ENCODE results near the gene NEGR1. TPM values are rescaled to one million over a fixed set of nuclear protein-coding genes. Genes with fewer than 3 reads are reported as not detected.

Gene NEGR1
- total and polyA plus RNA-seq, 4 donors: 0.08 to 0.14 (median 0.12) TPM; not detected in 1

DNA sequence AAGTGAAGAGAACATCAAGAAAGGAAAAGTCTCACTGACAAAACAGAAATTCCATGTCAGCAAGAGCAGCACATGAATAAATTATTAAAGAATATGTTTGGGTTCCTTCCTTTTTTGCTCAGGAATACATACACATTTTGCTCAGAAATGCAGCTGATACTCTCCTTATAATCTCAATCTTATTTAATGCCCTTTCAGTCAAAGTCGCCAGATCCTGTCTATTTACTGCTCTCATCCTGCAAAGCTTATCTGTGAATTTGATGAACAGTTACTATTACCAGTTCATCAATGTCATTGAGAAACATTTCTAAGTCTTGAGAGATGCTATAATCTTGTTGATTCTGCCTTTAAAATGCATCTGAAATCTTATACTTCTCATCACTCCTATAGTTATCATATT lies 658.5 kb downstream of the NEGR1 start (continued):
- no peak for TF ChIP-seq FOXA2 (IDR thresholded peaks at IDR 0.05)
- TF ChIP-seq, protein P1, sequence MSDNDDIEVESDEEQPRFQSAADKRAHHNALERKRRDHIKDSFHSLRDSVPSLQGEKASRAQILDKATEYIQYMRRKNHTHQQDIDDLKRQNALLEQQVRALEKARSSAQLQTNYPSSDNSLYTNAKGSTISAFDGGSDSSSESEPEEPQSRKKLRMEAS (IDR thresholded peaks at IDR 0.05): no peak

DNA sequence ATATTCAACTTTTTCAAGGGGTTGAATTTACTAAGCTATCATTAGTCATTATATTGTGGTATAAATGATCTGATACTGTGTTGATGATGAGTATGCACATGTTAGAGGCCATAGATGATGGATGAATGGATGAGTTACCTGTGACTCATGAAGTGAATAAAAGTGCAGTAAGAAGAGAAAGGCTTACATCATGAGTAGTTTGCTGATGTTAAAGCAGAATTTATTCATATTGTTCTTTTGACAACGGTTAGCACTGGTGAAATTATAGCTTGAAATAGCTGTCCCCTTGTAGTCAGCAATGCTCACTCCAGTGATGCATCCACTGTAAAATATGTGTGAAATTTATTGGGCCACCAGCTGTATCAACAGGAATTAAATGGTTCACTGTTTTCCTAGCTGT lies 660.6 kb downstream of the NEGR1 start:
- Histone ChIP-seq H3K9me3 (ENCODE audit: control insufficient read depth in 4 of 4, low read length in 3 of 4) (no peaks in the 10 kb centered on the region), H3K27me3 (ENCODE audit: control insufficient read depth in 4 of 4, insufficient read depth in 4 of 4, low read length in 3 of 4) (no peaks in the 10 kb centered on the region), H3K36me3 (ENCODE audit: control insufficient read depth in 4 of 4, insufficient read depth in 3 of 4, low read depth in 1 of 4, low read length in 3 of 4) (no peaks in the 10 kb centered on the region), H3K4me3 (ENCODE audit: low read depth in 1 of 3, low read length in 3 of 3) (no peak overlapping the region), H3K27ac (ENCODE audit: low read depth in 1 of 2, low read length in 2 of 2) (no peak overlapping the region), H3K4me1 (ENCODE audit: control insufficient read depth in 4 of 4, insufficient read depth in 4 of 4, low read length in 3 of 4) (no peaks in the 10 kb centered on the region), H3K9ac (ENCODE audit: low read depth in 1 of 2, low read length in 2 of 2) (no peak overlapping the region)
- WGBS: 70% methylated on average over 1 of the region's 1 CpG
- no peak for DNase-seq (ENCODE audit: low spot score)
- no peak for TF ChIP-seq JUND (IDR thresholded peaks at IDR 0.05)
- TF ChIP-seq, protein P1 (IDR thresholded peaks at IDR 0.05): no peak

DNA sequence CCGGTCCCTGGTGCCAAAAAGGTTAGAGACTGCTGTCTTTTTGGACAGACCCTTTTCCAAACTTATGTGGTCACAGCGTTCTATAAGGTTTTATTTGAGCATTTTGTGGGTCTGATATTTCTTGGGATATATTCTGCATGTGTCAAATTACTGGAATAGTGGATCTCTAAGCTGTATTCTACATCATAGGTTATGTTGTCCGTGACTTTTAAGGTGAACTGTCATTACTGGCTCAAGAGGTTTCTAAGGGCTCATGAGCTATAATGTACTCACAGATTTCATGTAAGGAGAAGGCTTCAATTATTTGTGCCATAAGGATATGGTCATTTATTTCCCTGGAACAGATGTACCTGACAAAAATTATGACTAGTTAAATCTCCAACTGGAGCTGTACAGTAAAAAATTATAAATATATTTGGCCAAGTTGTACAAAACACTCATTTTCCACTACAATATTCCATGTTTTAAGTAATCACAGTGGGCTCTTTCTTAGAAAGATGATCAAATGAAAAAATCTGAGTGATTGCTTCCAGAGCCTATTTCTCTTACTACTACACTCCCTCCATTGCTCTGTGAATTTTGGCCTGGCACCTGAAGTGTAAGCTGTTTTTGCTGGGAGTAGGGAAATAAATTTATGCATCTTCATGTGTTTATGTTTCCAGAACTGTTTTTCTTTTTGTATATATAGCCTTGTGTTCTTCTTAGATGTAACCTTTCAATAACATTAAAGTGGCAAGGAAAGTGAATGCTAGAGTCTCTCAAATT lies 663.4 kb downstream of the NEGR1 start:
- H3K4me3 ChIP-seq (ENCODE audit: low read depth in 1 of 3, low read length in 3 of 3): no peak overlapping the region
- no peaks in the 10 kb centered on the region for H3K9me3 ChIP-seq (ENCODE audit: control insufficient read depth in 4 of 4, low read length in 3 of 4)
- no peaks in the 10 kb centered on the region for H3K4me1 ChIP-seq (ENCODE audit: control insufficient read depth in 4 of 4, insufficient read depth in 4 of 4, low read length in 3 of 4)
- no peak overlapping the region for H3K9ac ChIP-seq (ENCODE audit: low read depth in 1 of 2, low read length in 2 of 2)
- no peak for TF ChIP-seq RXRA (IDR thresholded peaks at IDR 0.05)
- no peak for TF ChIP-seq JUND (IDR thresholded peaks at IDR 0.05)
- TF ChIP-seq YY1 (IDR thresholded peaks at IDR 0.05): no peak
- TF ChIP-seq HNF4A (conservative IDR thresholded peaks at IDR 0.05): no peak
- TF ChIP-seq RAD21 (IDR thresholded peaks at IDR 0.05): no peak
- no peaks in the 10 kb centered on the region for H3K27me3 ChIP-seq (ENCODE audit: control insufficient read depth in 4 of 4, insufficient read depth in 4 of 4, low read length in 3 of 4)
- H3K36me3 ChIP-seq (ENCODE audit: control insufficient read depth in 4 of 4, insufficient read depth in 3 of 4, low read depth in 1 of 4, low read length in 3 of 4): no peaks in the 10 kb centered on the region
- 77% methylated on average over 3 of the region's 3 CpGs for WGBS
- H3K27ac ChIP-seq (ENCODE audit: low read depth in 1 of 2, low read length in 2 of 2): no peak overlapping the region
- no peak for DNase-seq (ENCODE audit: low spot score)

DNA sequence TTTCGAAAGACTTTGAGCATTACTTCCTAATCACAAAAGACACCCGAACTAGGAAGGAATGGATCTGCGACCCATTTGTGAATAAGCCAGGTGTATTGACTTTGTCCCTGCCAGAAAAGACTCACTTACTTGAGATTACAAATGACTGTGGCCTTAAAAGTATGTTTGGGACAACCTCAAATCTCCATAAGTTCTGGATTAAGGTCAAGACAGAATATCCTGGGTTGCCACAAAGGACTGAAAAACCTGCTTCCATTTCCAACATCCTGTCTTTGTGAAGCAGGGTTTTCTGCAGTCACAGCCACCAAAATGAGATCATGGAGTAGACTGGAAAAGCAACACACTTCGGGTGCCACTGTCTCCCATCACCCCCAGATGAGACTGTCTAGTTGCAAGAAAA lies 664.1 kb downstream of the NEGR1 start:
- H3K9me3 ChIP-seq (ENCODE audit: control insufficient read depth in 4 of 4, low read length in 3 of 4): no peaks in the 10 kb centered on the region
- no peak overlapping the region for H3K4me3 ChIP-seq (ENCODE audit: low read depth in 1 of 3, low read length in 3 of 3)
- no peak overlapping the region for H3K27ac ChIP-seq (ENCODE audit: low read depth in 1 of 2, low read length in 2 of 2)
- no peaks in the 10 kb centered on the region for H3K4me1 ChIP-seq (ENCODE audit: control insufficient read depth in 4 of 4, insufficient read depth in 4 of 4, low read length in 3 of 4)
- H3K9ac ChIP-seq (ENCODE audit: low read depth in 1 of 2, low read length in 2 of 2): no peak overlapping the region
- no peak for DNase-seq (ENCODE audit: low spot score)
- TF ChIP-seq SP1 (IDR thresholded peaks at IDR 0.05) (no peak), HNF4G (IDR thresholded peaks at IDR 0.05) (no peak), GABPA (IDR thresholded peaks at IDR 0.05 in 1 of 2, conservative IDR thresholded peaks at IDR 0.05 in 1 of 2) (no peak), HNF4A (conservative IDR thresholded peaks at IDR 0.05) (no peak), NR2F2 (IDR thresholded peaks at IDR 0.05) (no peak), TAF1 (conservative IDR thresholded peaks at IDR 0.05) (no peak), RXRA (IDR thresholded peaks at IDR 0.05) (no peak), YY1 (IDR thresholded peaks at IDR 0.05) (no peak), FOXA2 (IDR thresholded peaks at IDR 0.05) (no peak), FOXA1 (IDR thresholded peaks at IDR 0.05) (no peak)
- TF ChIP-seq, protein P1 (IDR thresholded peaks at IDR 0.05): no peak
- TF ChIP-seq, protein P2, sequence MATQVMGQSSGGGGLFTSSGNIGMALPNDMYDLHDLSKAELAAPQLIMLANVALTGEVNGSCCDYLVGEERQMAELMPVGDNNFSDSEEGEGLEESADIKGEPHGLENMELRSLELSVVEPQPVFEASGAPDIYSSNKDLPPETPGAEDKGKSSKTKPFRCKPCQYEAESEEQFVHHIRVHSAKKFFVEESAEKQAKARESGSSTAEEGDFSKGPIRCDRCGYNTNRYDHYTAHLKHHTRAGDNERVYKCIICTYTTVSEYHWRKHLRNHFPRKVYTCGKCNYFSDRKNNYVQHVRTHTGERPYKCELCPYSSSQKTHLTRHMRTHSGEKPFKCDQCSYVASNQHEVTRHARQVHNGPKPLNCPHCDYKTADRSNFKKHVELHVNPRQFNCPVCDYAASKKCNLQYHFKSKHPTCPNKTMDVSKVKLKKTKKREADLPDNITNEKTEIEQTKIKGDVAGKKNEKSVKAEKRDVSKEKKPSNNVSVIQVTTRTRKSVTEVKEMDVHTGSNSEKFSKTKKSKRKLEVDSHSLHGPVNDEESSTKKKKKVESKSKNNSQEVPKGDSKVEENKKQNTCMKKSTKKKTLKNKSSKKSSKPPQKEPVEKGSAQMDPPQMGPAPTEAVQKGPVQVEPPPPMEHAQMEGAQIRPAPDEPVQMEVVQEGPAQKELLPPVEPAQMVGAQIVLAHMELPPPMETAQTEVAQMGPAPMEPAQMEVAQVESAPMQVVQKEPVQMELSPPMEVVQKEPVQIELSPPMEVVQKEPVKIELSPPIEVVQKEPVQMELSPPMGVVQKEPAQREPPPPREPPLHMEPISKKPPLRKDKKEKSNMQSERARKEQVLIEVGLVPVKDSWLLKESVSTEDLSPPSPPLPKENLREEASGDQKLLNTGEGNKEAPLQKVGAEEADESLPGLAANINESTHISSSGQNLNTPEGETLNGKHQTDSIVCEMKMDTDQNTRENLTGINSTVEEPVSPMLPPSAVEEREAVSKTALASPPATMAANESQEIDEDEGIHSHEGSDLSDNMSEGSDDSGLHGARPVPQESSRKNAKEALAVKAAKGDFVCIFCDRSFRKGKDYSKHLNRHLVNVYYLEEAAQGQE (IDR thresholded peaks at IDR 0.05): no peak
- H3K27me3 ChIP-seq (ENCODE audit: control insufficient read depth in 4 of 4, insufficient read depth in 4 of 4, low read length in 3 of 4): no peaks in the 10 kb centered on the region
- WGBS: 78% methylated on average over 4 of the region's 4 CpGs
- no peaks in the 10 kb centered on the region for H3K36me3 ChIP-seq (ENCODE audit: control insufficient read depth in 4 of 4, insufficient read depth in 3 of 4, low read depth in 1 of 4, low read length in 3 of 4)
